ENCODE data around the gene GSG1L. TPM values are rescaled to one million over a fixed set of nuclear protein-coding genes. Genes with fewer than 3 reads are reported as not detected.

Gene GSG1L
- total RNA-seq, 1 donor from 2014 or later: 1.4 TPM

DNA sequence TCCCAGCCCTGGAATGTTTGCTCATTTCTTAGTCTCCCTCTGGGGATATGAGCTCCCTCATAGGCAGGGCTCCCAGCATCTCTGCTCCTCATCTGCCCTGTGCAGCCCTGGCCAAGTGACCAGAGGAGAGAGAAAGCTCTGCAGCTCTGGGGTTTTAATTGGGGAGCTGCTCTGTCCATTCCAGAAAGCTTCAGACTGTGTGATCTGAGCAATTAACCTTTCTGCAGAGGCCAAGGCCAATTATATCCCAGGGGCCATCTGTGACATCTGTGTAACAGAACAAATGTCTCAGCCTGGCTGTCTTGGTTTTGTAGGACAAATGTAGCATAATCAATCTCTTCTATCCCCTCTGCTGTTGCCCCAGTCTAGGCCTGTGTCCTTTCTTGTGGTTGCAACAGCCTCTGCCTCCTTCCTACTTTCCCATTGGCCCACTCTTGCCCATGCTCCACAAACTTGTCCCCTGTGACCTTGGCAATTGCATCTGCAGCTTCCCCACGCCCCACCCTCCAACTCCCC, 156.0 kb downstream of the GSG1L start:
- H3K27me3 Mint-ChIP-seq: peaks cover 19% of the 10 kb centered on the region
- H3K4me3 Mint-ChIP-seq: no peak overlapping the region
- H3K9me3 Mint-ChIP-seq: no peaks in the 10 kb centered on the region
- DNase-seq (ENCODE audit: extremely low spot score, unreplicated experiment): no peak
- TF ChIP-seq, protein P1, sequence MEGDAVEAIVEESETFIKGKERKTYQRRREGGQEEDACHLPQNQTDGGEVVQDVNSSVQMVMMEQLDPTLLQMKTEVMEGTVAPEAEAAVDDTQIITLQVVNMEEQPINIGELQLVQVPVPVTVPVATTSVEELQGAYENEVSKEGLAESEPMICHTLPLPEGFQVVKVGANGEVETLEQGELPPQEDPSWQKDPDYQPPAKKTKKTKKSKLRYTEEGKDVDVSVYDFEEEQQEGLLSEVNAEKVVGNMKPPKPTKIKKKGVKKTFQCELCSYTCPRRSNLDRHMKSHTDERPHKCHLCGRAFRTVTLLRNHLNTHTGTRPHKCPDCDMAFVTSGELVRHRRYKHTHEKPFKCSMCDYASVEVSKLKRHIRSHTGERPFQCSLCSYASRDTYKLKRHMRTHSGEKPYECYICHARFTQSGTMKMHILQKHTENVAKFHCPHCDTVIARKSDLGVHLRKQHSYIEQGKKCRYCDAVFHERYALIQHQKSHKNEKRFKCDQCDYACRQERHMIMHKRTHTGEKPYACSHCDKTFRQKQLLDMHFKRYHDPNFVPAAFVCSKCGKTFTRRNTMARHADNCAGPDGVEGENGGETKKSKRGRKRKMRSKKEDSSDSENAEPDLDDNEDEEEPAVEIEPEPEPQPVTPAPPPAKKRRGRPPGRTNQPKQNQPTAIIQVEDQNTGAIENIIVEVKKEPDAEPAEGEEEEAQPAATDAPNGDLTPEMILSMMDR (conservative IDR thresholded peaks at IDR 0.05): no peak
- no peak overlapping the region for H3K27ac Mint-ChIP-seq
- no peaks in the 10 kb centered on the region for H3K36me3 Mint-ChIP-seq
- no peaks in the 10 kb centered on the region for H3K4me1 Mint-ChIP-seq (ENCODE audit: unreplicated experiment)

DNA sequence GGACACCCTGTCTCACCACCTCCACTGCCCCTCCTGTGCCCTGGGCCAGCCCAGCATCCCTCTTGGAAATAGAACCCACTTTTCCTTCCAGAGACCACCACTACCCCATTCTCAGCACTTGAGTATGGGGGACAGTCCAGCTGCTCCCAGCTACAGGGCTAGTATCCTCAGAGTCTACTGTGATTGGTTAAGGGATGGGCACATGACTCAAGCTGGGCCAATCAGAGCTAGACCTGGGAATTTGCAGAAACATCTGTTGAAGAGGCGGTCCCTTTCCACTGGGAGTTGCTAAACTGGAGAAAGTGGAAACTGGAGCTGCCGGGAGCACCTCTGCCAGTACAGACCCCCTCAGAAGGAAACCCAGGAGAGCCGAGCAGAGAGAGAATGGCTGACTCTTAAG, 156.6 kb downstream of the GSG1L start:
- Mint-ChIP-seq H3K36me3 (no peaks in the 10 kb centered on the region), H3K27me3 (peaks cover 23% of the 10 kb centered on the region), H3K9me3 (no peaks in the 10 kb centered on the region), H3K4me1 (ENCODE audit: unreplicated experiment) (no peaks in the 10 kb centered on the region), H3K27ac (no peak overlapping the region), H3K4me3 (no peak overlapping the region)
- TF ChIP-seq, protein P1 (conservative IDR thresholded peaks at IDR 0.05): no peak
- DNase-seq (ENCODE audit: extremely low spot score, unreplicated experiment): no peak

DNA sequence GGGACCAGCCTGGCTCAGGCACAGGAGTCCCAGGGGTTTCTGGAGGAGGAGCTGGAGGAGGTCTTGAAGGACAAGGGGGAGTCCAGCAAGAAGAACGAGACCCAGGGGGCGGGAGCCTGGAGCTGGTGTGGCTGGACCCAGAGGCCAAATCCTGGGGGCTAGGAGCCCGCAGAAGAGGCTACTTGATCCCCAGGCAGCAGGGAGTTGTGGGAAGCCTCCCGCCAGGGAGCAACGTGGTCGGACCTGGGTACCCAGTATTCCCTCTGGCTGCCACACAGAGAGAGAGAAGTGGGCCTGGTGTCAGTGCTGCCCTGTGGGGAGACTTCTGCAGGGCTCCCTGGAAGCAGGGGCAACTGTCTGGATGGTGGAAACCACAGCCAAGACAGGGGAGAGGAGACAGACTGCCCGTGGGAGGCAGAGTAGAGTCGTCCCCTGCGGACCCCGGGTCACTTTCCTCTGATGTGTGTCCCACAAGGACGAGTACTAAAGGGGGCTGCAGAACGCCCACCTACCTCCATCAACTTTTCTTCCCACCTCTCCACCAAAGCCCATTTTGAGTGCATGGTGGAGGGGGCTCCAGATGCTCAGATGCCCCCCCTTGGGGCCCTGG, 160.4 kb downstream of the GSG1L start:
- Mint-ChIP-seq H3K27ac (no peak overlapping the region), H3K36me3 (no peaks in the 10 kb centered on the region), H3K4me3 (no peak overlapping the region), H3K9me3 (no peaks in the 10 kb centered on the region), H3K4me1 (ENCODE audit: unreplicated experiment) (no peaks in the 10 kb centered on the region), H3K27me3 (peaks cover 25% of the 10 kb centered on the region)
- TF ChIP-seq, protein P1 (conservative IDR thresholded peaks at IDR 0.05): no peak
- no peak for DNase-seq (ENCODE audit: extremely low spot score, unreplicated experiment)

DNA sequence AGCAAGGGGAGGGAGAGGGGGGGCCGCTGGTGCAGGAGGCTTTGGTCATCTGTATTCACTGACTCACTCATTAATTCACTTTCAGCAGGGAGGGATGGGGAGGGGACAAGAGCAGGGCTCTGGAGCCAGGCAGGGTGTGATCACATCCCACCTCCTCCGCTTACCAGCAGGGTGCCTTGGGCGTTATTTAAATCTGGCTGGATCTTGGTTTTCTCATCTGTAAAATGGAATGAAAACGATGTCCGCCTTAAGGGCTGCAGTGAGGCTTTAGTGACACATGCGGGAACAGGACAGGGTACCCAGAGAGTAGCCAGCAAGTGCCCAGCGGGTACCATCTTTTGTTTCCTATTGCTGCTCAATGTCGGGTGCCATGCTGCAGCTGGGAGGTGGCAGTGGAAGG, 161.0 kb downstream of the GSG1L start:
- DNase-seq (ENCODE audit: extremely low spot score, unreplicated experiment): no peak
- H3K4me3 Mint-ChIP-seq: no peak overlapping the region
- H3K9me3 Mint-ChIP-seq: no peaks in the 10 kb centered on the region
- H3K27me3 Mint-ChIP-seq: peaks cover 20% of the 10 kb centered on the region
- TF ChIP-seq, protein P1 (conservative IDR thresholded peaks at IDR 0.05): no peak
- no peaks in the 10 kb centered on the region for H3K36me3 Mint-ChIP-seq
- no peaks in the 10 kb centered on the region for H3K4me1 Mint-ChIP-seq (ENCODE audit: unreplicated experiment)
- no peak overlapping the region for H3K27ac Mint-ChIP-seq

DNA sequence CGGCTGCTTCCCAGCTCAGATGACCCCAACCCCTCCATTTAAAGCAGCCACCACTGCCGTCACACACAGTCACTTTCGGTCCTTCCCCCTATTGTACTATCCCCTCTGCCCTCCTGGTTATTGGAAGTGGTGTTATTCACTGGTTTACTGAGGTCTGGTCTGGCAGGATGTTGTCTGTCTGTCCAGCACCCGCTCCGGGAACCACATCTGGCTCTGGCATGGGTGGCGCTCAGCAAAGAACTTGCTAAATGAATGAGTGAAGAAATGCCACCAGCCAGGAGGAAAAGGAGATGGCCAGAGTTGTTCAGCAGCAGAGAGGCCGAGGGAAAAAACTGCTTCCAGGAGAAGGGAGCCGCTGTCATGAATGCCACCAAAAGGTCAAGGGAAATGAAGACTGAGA, 161.6 kb downstream of the GSG1L start:
- TF ChIP-seq, protein P1 (conservative IDR thresholded peaks at IDR 0.05): no peak
- H3K27me3 Mint-ChIP-seq: peaks cover 20% of the 10 kb centered on the region
- no peaks in the 10 kb centered on the region for H3K4me1 Mint-ChIP-seq (ENCODE audit: unreplicated experiment)
- no peak for DNase-seq (ENCODE audit: extremely low spot score, unreplicated experiment)
- H3K27ac Mint-ChIP-seq: no peak overlapping the region
- no peaks in the 10 kb centered on the region for H3K9me3 Mint-ChIP-seq
- no peak overlapping the region for H3K4me3 Mint-ChIP-seq
- H3K36me3 Mint-ChIP-seq: no peaks in the 10 kb centered on the region
